Mesothelial cell of epicardium (in vitro differentiated cells): Measurements from ENCODE around the gene ACSL3. TPM values are rescaled to one million over a fixed set of nuclear protein-coding genes. Genes with fewer than 3 reads are reported as not detected.

Source experiments
- DNase-seq, 2 experiments: peaks; one replicate each; pipeline ENCODE4 v3.0.0; 2021; ENCODE audit warnings: low spot score in 2 of 2; ENCODE audit not compliant: unreplicated experiment in 2 of 2
- H3K27ac Mint-ChIP-seq: 2 replicates; pipeline ENCODE4 v1.8.0; 2021; ENCODE audit warnings: mixed read lengths
- H3K27me3 Mint-ChIP-seq: 2 replicates; pipeline ENCODE4 v1.8.0; 2021; ENCODE audit warnings: low read depth, mixed read lengths
- H3K36me3 Mint-ChIP-seq: 2 replicates; pipeline ENCODE4 v1.8.0; 2021; ENCODE audit warnings: mixed read lengths
- H3K4me1 Mint-ChIP-seq: 2 replicates; pipeline ENCODE4 v1.8.0; 2021; ENCODE audit warnings: mixed read lengths
- H3K4me3 Mint-ChIP-seq: 2 replicates; pipeline ENCODE4 v1.8.0; 2021; ENCODE audit warnings: mild to moderate bottlenecking, moderate library complexity, mixed read lengths
- H3K9me3 Mint-ChIP-seq: 2 replicates; pipeline ENCODE4 v1.8.0; 2021; ENCODE audit warnings: mixed read lengths
- total RNA-seq: library from RNA; stranded (reverse); gene quantifications from 3 replicates; pipeline ENCODE4 v1.2.1, GENCODE V29; 2021
- TF ChIP-seq, protein P1 (sequence below): fragments of 200-600 bp; sonication (generic); IDR thresholded peaks from one replicate; pipeline ENCODE4 v1.5.0; 2021; ENCODE audit warnings: antibody characterized with exemption; ENCODE audit not compliant: unreplicated experiment

ACSL3 gene
- 74.5 to 84.3 TPM (median 81.6 TPM) in 3 replicates for total RNA-seq

DNA sequence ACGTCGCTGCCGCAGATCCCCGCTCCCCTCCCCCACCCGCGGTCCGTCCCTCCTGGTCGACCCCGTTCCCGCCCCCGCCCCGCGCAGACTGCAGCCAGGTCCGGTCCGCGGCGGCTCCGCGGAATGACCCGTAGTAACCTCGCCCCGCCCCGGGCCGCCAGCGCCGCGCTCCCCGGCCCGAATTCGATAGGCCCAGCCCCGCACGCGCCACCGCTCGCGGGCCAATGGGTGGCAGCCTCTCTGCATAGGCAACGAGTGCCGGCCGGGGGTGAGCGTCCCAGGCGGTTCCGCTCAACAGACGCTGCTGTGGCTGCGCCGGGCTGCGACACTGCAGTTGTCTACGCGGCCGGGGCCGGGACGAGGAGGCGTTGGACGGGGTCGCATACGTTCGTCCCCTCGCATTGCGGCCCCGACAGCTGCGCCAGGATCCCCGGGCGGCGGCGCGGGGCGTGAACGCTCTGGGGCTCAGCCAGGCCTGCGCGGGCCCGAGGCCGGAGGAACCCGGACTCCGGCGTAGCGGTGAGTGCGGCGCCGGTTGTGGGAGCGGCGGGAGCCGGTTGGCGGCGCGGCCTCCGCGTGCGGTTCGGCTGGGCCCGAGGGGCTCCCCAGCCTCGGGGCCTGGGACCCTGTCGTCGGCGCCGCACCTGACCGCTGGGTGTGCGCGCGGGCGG lies at the start of gene ACSL3:
TSS of gene ACSL3 (plus strand) at position 297 of the 671 bp plus-strand sequence. CDS start 47,737 bp downstream, outside the sequence.
- peak within 1 kb of the TSS; percentile 86 for H3K27ac Mint-ChIP-seq
- H3K4me3 Mint-ChIP-seq = peak within 1 kb of the TSS; percentile 65

GRCh38 chr2:222811828-222812227 lies 49.0 kb upstream of the ACSL3 start:
- Mint-ChIP-seq H3K36me3 (no peaks in the 10 kb centered on the region), H3K27ac (no peak overlapping the region)

More for the DNA sequence above, at the start of gene ACSL3:
- Mint-ChIP-seq H3K36me3 (no peaks in the 10 kb centered on the region), H3K9me3 (peaks cover 5% of the 10 kb centered on the region), H3K27me3 (no peaks in the 10 kb centered on the region), H3K4me1 (peaks cover 15% of the 10 kb centered on the region)
- TF ChIP-seq, protein P1, sequence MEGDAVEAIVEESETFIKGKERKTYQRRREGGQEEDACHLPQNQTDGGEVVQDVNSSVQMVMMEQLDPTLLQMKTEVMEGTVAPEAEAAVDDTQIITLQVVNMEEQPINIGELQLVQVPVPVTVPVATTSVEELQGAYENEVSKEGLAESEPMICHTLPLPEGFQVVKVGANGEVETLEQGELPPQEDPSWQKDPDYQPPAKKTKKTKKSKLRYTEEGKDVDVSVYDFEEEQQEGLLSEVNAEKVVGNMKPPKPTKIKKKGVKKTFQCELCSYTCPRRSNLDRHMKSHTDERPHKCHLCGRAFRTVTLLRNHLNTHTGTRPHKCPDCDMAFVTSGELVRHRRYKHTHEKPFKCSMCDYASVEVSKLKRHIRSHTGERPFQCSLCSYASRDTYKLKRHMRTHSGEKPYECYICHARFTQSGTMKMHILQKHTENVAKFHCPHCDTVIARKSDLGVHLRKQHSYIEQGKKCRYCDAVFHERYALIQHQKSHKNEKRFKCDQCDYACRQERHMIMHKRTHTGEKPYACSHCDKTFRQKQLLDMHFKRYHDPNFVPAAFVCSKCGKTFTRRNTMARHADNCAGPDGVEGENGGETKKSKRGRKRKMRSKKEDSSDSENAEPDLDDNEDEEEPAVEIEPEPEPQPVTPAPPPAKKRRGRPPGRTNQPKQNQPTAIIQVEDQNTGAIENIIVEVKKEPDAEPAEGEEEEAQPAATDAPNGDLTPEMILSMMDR = no peak
- DNase-seq = peak; percentile 86 to 92

DNA sequence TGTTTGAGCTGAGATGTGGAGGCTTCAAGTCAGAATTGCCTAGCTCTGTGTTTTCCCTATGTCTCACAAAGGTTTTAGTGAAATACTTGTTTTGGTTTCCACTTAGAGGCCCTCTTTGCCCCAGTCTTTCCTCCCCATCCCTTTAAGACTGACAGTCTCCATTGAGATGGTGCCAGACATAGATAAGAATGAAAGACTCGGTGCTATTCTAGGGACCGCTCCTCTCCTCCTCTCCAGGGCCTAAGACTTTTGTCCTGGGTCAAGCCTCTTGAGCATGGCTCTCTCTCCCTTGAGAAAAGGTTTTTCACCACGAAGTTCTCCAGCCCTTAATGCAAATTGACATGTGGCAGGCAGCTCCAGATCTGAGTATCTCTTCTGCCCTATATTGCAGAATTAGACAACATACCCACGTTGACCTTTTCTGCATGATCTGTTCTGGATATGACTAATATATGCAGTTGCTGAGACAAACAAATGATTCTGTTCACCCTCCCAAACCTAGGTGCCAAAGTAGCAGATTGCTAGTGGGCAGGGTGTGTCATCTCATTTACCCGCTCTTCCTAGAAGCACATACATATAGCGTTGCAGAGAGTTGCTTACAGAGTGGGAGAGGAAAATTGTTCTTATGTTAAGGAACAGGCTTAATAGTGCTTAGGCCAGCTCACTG lies 47.5 kb upstream of the ACSL3 start:
- Mint-ChIP-seq H3K4me3 (no peak overlapping the region), H3K4me1 (no peaks in the 10 kb centered on the region), H3K27ac (no peak overlapping the region), H3K27me3 (no peaks in the 10 kb centered on the region), H3K9me3 (peaks cover 4% of the 10 kb centered on the region), H3K36me3 (no peaks in the 10 kb centered on the region)
- no peak for DNase-seq
- TF ChIP-seq, protein P1 = no peak

More at GRCh38 chr2:222811828-222812227, 49.0 kb upstream of the ACSL3 start:
- Mint-ChIP-seq H3K4me1 (peaks cover 5% of the 10 kb centered on the region), H3K9me3 (peaks cover 4% of the 10 kb centered on the region), H3K4me3 (no peak overlapping the region), H3K27me3 (no peaks in the 10 kb centered on the region)
- DNase-seq = no peak
- TF ChIP-seq, protein P1 = no peak

- DNase-seq = no peak
- H3K4me3 Mint-ChIP-seq = no peak overlapping the region
- H3K9me3 Mint-ChIP-seq = peaks cover 4% of the 10 kb centered on the region
- peaks cover 1% of the 10 kb centered on the region for H3K27me3 Mint-ChIP-seq
- TF ChIP-seq, protein P1 = no peak
- no peak overlapping the region for H3K27ac Mint-ChIP-seq
- no peaks in the 10 kb centered on the region for H3K36me3 Mint-ChIP-seq
- no peaks in the 10 kb centered on the region for H3K4me1 Mint-ChIP-seq
Observed at GRCh38 chr2:222819722-222820333, 41.0 kb upstream of the ACSL3 start.

GRCh38 chr2:222823183-222823930 lies 37.5 kb upstream of the ACSL3 start:
- Mint-ChIP-seq H3K4me1 (peaks cover 7% of the 10 kb centered on the region), H3K27ac (no peak overlapping the region), H3K9me3 (no peaks in the 10 kb centered on the region), H3K4me3 (no peak overlapping the region), H3K36me3 (no peaks in the 10 kb centered on the region), H3K27me3 (peaks cover 1% of the 10 kb centered on the region)
- DNase-seq = no peak
- TF ChIP-seq, protein P1 = no peak
